HG03066 (cell line): Measurements from ENCODE around the gene PRSS1.

Experiments used
- ATAC-seq: cut with Tn5 transposase; IDR thresholded peaks from one replicate; pipeline ENCODE4 v1.9.1; 2021; ENCODE audit warnings: low read depth; ENCODE audit not compliant: unreplicated experiment

PRSS1 gene

GRCh38 chr7:142791502-142791901, 42.2 kb downstream of the PRSS1 start:
- no peak for ATAC-seq

- ATAC-seq, result no peak
These were observed 42.9 kb downstream of the PRSS1 start for GRCh38 chr7:142792129-142792528.

- ATAC-seq, result no peak
These were observed 43.3 kb downstream of the PRSS1 start for GRCh38 chr7:142792593-142792992.

- ATAC-seq, result no peak
These were observed 43.9 kb downstream of the PRSS1 start for GRCh38 chr7:142793156-142793555.

- ATAC-seq, result no peak
These were observed 46.1 kb downstream of the PRSS1 start for GRCh38 chr7:142795339-142795863.

- ATAC-seq, result no peak
These were observed 46.8 kb downstream of the PRSS1 start for GRCh38 chr7:142796001-142796500.

- peak; percentile 41 for ATAC-seq
These were observed 47.5 kb downstream of the PRSS1 start for GRCh38 chr7:142796501-142797390.

- peak; percentile 29 for ATAC-seq
These were observed 48.4 kb downstream of the PRSS1 start for GRCh38 chr7:142797391-142798377.

- no peak for ATAC-seq
These were observed 49.5 kb downstream of the PRSS1 start for GRCh38 chr7:142798451-142799436.

- no peak for ATAC-seq
These were observed 50.2 kb downstream of the PRSS1 start for GRCh38 chr7:142799437-142799835.

- ATAC-seq, result no peak
These were observed 50.8 kb downstream of the PRSS1 start for GRCh38 chr7:142800088-142800487.

- ATAC-seq, result no peak
These were observed 51.5 kb downstream of the PRSS1 start for GRCh38 chr7:142800699-142801260.

GRCh38 chr7:142801601-142802295, 52.5 kb downstream of the PRSS1 start:
- no peak for ATAC-seq

GRCh38 chr7:142802301-142802700, 53.0 kb downstream of the PRSS1 start:
- ATAC-seq, result no peak
